Colonic mucosa (tissue), 4 donors: ENCODE results near the gene DHX34. TPM values are rescaled to one million over a fixed set of nuclear protein-coding genes. Genes with fewer than 3 reads are reported as not detected.
"Not testable (repeated sequence)": the region's sequence is repeated elsewhere in the genome, so short reads cannot be mapped to it uniquely, and the experiment has no call there.

ENCODE experiments used
- DNase-seq: peaks from one replicate; pipeline ENCODE4 v3.0.0-alpha.2; 2020
- H3K27ac ChIP-seq: fragments of 200-600 bp; one replicate; pipeline ENCODE4 v1.8.0; 2021
- H3K27me3 ChIP-seq: fragments of 200-600 bp; one replicate; pipeline ENCODE4 v1.8.0; 2021
- H3K36me3 ChIP-seq: fragments of 200-600 bp; one replicate; pipeline ENCODE4 v1.8.0; 2021
- H3K4me1 ChIP-seq: fragments of 200-600 bp; one replicate; pipeline ENCODE4 v1.8.0; 2021; ENCODE audit warnings: mild to moderate bottlenecking
- H3K4me3 ChIP-seq: fragments of 200-600 bp; one replicate; pipeline ENCODE4 v1.8.0; 2021
- H3K9ac ChIP-seq, 2 donors: one replicate each; pipeline ENCODE4 v1.7.0; 2013; ENCODE audit warnings: control low read depth in 2 of 2, low read depth in 2 of 2, low read length in 2 of 2
- H3K9me3 ChIP-seq: fragments of 200-600 bp; one replicate; pipeline ENCODE4 v1.8.0; 2021
- CTCF ChIP-seq: fragments of 200-600 bp; IDR thresholded peaks from one replicate; pipeline ENCODE4 v1.8.0; 2022; ENCODE audit warnings: antibody characterized with exemption, mild to moderate bottlenecking
- intact Hi-C: fragments of 100-400 bp; cut with DNase I; formaldehyde crosslinking; loops from one replicate; pipeline ENCODE4 v1.14.1; 2022
- total RNA-seq, 2 donors: library from RNA; stranded (reverse); fragmentation: NEBNext Ultra II Directional in 1 of 2; extraction: Animal tissue kit (Norgen Biotek cat#: 25700) in 1 of 2; gene quantifications; one replicate each; pipeline ENCODE4 v1.2.1, GENCODE V29; 2021
- donor health status: healthy.
- donor health status: DM: no; HTN: no; CAD: no.
- donor health status: DM: no; HTN: no; CAD: no.

DHX34 gene
- total RNA-seq, 2 donors from 2014 or later: 6.3 to 17.8 TPM

- H3K36me3 ChIP-seq: peaks cover 5% of the 10 kb centered on the region
- no peak for DNase-seq
Measured at GRCh38 chr19:47363758-47364531, 14.8 kb downstream of the DHX34 start.

GRCh38 chr19:47365455-47365854, 16.3 kb downstream of the DHX34 start:
- intact Hi-C loops, H3K9ac ChIP-seq, H3K4me1 ChIP-seq, H3K36me3 ChIP-seq, H3K4me3 ChIP-seq, H3K27me3 ChIP-seq, H3K9me3 ChIP-seq, H3K27ac ChIP-seq, DNase-seq: not testable (repeated sequence)

More at GRCh38 chr19:47363758-47364531, 14.8 kb downstream of the DHX34 start:
- no peak for TF ChIP-seq CTCF
- no peaks in the 10 kb centered on the region for H3K27me3 ChIP-seq
- H3K4me3 ChIP-seq: no peak overlapping the region
- no peak overlapping the region for H3K27ac ChIP-seq
- intact Hi-C loops: no loop called here
- H3K4me1 ChIP-seq: no peaks in the 10 kb centered on the region
- H3K9ac ChIP-seq: no peak overlapping the region
- H3K9me3 ChIP-seq: no peaks in the 10 kb centered on the region

GRCh38 chr19:47370045-47370611, 21.0 kb downstream of the DHX34 start:
- TF ChIP-seq CTCF: no peak
- DNase-seq: no peak
- peaks cover 17% of the 10 kb centered on the region for H3K36me3 ChIP-seq
- H3K9me3 ChIP-seq: no peaks in the 10 kb centered on the region
- no peak overlapping the region for H3K27ac ChIP-seq
- no peaks in the 10 kb centered on the region for H3K27me3 ChIP-seq
- H3K4me1 ChIP-seq: no peaks in the 10 kb centered on the region
- H3K9ac ChIP-seq: no peak overlapping the region
- H3K4me3 ChIP-seq: no peak overlapping the region
- intact Hi-C loops: no loop called here

GRCh38 chr19:47371261-47371660, 22.1 kb downstream of the DHX34 start:
- intact Hi-C loops: no loop called here
- Histone ChIP-seq H3K4me3 (no peak overlapping the region), H3K27ac (no peak overlapping the region), H3K9ac (no peak overlapping the region), H3K36me3 (peaks cover 17% of the 10 kb centered on the region), H3K9me3 (no peaks in the 10 kb centered on the region), H3K4me1 (no peaks in the 10 kb centered on the region), H3K27me3 (no peaks in the 10 kb centered on the region)
- TF ChIP-seq CTCF: no peak
- DNase-seq: no peak

- H3K9ac ChIP-seq: no peak overlapping the region
- intact Hi-C loops: no loop called here
- H3K4me3 ChIP-seq: no peak overlapping the region
- TF ChIP-seq CTCF: no peak
- no peaks in the 10 kb centered on the region for H3K4me1 ChIP-seq
- H3K27ac ChIP-seq: no peak overlapping the region
- H3K27me3 ChIP-seq: no peaks in the 10 kb centered on the region
- no peak for DNase-seq
- H3K9me3 ChIP-seq: no peaks in the 10 kb centered on the region
- peaks cover 17% of the 10 kb centered on the region for H3K36me3 ChIP-seq
Measured at GRCh38 chr19:47372603-47373002, 23.5 kb downstream of the DHX34 start.
